OCI-LY1 (cell line): ENCODE measurements around the gene C1orf159.

Experiments used
- H2AFZ ChIP-seq: fragments of 200-600 bp; sonication (generic), shearing (Covaris generic); 2 replicates; pipeline ENCODE4 v1.6.0; 2014; ENCODE audit warnings: antibody characterized with exemption, mild to moderate bottlenecking, low read length
- H3F3A ChIP-seq: fragments of 200-600 bp; sonication (generic), shearing (Covaris generic); 2 replicates; pipeline ENCODE4 v1.6.0; 2014; ENCODE audit warnings: mild to moderate bottlenecking, antibody characterized with exemption, low read length, moderate library complexity; ENCODE audit not compliant: insufficient read depth
- H3K27ac ChIP-seq: fragments of 200-600 bp; sonication (generic); 2 replicates; pipeline ENCODE4 v1.5.1; 2014; ENCODE audit warnings: low read length, mixed run types, mild to moderate bottlenecking, low read depth; ENCODE audit not compliant: poor library complexity, severe bottlenecking
- H3K27me3 ChIP-seq: fragments of 200-600 bp; sonication (generic); 2 replicates; pipeline ENCODE4 v1.6.0; 2014; ENCODE audit warnings: antibody characterized with exemption, mild to moderate bottlenecking, low read length, moderate library complexity; ENCODE audit not compliant: insufficient read depth
- H3K36me3 ChIP-seq: fragments of 200-600 bp; sonication (generic); 2 replicates; pipeline ENCODE4 v1.6.1; 2014; ENCODE audit warnings: mild to moderate bottlenecking, antibody characterized with exemption, low read length, moderate library complexity, mixed read lengths; ENCODE audit not compliant: insufficient read depth
- H3K4me1 ChIP-seq: fragments of 200-600 bp; sonication (generic); 2 replicates; pipeline ENCODE4 v1.5.1; 2014; ENCODE audit warnings: mild to moderate bottlenecking, low read length, moderate library complexity; ENCODE audit not compliant: insufficient read depth, severe bottlenecking
- H3K4me2 ChIP-seq: fragments of 200-600 bp; sonication (generic), shearing (Covaris generic); 2 replicates; pipeline ENCODE4 v1.6.1; 2014; ENCODE audit warnings: low read length
- H3K4me3 ChIP-seq: fragments of 200-600 bp; sonication (generic); 2 replicates; pipeline ENCODE4 v1.5.1; 2014; ENCODE audit warnings: low read length, low read depth, mild to moderate bottlenecking, mixed read lengths; ENCODE audit not compliant: poor library complexity, severe bottlenecking
- H3K79me2 ChIP-seq: fragments of 200-600 bp; shearing (Covaris generic); 2 replicates; pipeline ENCODE4 v1.6.1; 2016; ENCODE audit warnings: mixed run types, low read length, mixed read lengths; ENCODE audit not compliant: insufficient read depth
- H3K9ac ChIP-seq: fragments of 200-600 bp; sonication (generic), shearing (Covaris generic); 2 replicates; pipeline ENCODE4 v1.6.1; 2014; ENCODE audit warnings: mild to moderate bottlenecking, low read length, mixed read lengths
- H3K9me2 ChIP-seq: fragments of 200-600 bp; sonication (generic), shearing (Covaris generic); 2 replicates; pipeline ENCODE4 v1.6.1; 2014; ENCODE audit warnings: low read depth, mild to moderate bottlenecking, low read length, mixed read lengths
- H3K9me3 ChIP-seq: fragments of 200-600 bp; shearing (Covaris generic); 2 replicates; pipeline ENCODE4 v1.6.1; 2014; ENCODE audit warnings: low read length, mixed read lengths
- H4K20me1 ChIP-seq: fragments of 200-600 bp; sonication (generic), shearing (Covaris generic); 2 replicates; pipeline ENCODE4 v1.6.0; 2016; ENCODE audit warnings: mild to moderate bottlenecking, low read length; ENCODE audit not compliant: insufficient read depth
- CTCF ChIP-seq: fragments of 200-600 bp; sonication (generic), shearing (Covaris generic); IDR thresholded peaks from 2 replicates; pipeline ENCODE4 v1.5.1; 2017; ENCODE audit warnings: mild to moderate bottlenecking, antibody characterized with exemption, low read length, moderate library complexity, mixed read lengths
- EZH2 ChIP-seq: fragments of 200-600 bp; sonication (generic), shearing (Covaris generic); IDR thresholded peaks from 2 replicates; pipeline ENCODE4 v1.8.0; 2017; ENCODE audit warnings: borderline replicate concordance, mixed run types, mild to moderate bottlenecking, antibody characterized with exemption, low read length, moderate library complexity, mixed read lengths

C1orf159 gene

GRCh38 chr1:1042835-1043234, 73.1 kb downstream of the C1orf159 start:
- TF ChIP-seq CTCF, result no peak
- TF ChIP-seq EZH2, result no peak
- no peak overlapping the region for H3K27ac ChIP-seq
- no peaks in the 10 kb centered on the region for H3K36me3 ChIP-seq
- no peak overlapping the region for H3K4me2 ChIP-seq
- no peaks in the 10 kb centered on the region for H3K27me3 ChIP-seq
- no peaks in the 10 kb centered on the region for H3K9me3 ChIP-seq
- no peak overlapping the region for H2AFZ ChIP-seq
- no peak overlapping the region for H3K9ac ChIP-seq
- no peaks in the 10 kb centered on the region for H3F3A ChIP-seq
- no peaks in the 10 kb centered on the region for H3K4me1 ChIP-seq
- no peaks in the 10 kb centered on the region for H4K20me1 ChIP-seq
- no peak overlapping the region for H3K4me3 ChIP-seq
- no peaks in the 10 kb centered on the region for H3K9me2 ChIP-seq
- H3K79me2 ChIP-seq, result no peaks in the 10 kb centered on the region

GRCh38 chr1:1041873-1042272, 74.0 kb downstream of the C1orf159 start:
- Histone ChIP-seq H2AFZ (no peak overlapping the region), H3K4me2 (no peak overlapping the region), H3K27me3 (no peaks in the 10 kb centered on the region), H3K9me2 (no peaks in the 10 kb centered on the region), H3F3A (no peaks in the 10 kb centered on the region), H3K4me3 (no peak overlapping the region), H3K9ac (no peak overlapping the region), H3K36me3 (no peaks in the 10 kb centered on the region), H3K9me3 (no peaks in the 10 kb centered on the region), H3K79me2 (no peaks in the 10 kb centered on the region), H3K4me1 (no peaks in the 10 kb centered on the region), H3K27ac (no peak overlapping the region), H4K20me1 (no peaks in the 10 kb centered on the region)
- TF ChIP-seq CTCF, result no peak
- no peak for TF ChIP-seq EZH2

DNA sequence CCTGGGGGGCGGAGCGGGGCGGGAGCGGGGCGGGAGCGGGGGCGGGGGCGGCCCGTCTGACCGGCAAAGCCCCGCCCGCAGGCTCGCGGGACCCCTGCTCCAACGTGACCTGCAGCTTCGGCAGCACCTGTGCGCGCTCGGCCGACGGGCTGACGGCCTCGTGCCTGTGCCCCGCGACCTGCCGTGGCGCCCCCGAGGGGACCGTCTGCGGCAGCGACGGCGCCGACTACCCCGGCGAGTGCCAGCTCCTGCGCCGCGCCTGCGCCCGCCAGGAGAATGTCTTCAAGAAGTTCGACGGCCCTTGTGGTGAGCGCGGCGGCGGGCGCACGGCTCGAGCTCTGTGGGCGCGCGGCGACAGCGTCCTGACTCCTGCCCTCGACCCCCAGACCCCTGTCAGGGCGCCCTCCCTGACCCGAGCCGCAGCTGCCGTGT, 74.8 kb downstream of the C1orf159 start:
- H4K20me1 ChIP-seq, result no peaks in the 10 kb centered on the region
- H3K79me2 ChIP-seq, result no peaks in the 10 kb centered on the region
- no peaks in the 10 kb centered on the region for H3F3A ChIP-seq
- no peaks in the 10 kb centered on the region for H3K9me3 ChIP-seq
- no peak overlapping the region for H3K9ac ChIP-seq
- no peaks in the 10 kb centered on the region for H3K36me3 ChIP-seq
- H3K4me3 ChIP-seq, result no peak overlapping the region
- TF ChIP-seq CTCF (no peak), EZH2 (no peak)
- H3K4me1 ChIP-seq, result no peaks in the 10 kb centered on the region
- no peak overlapping the region for H3K4me2 ChIP-seq
- H3K9me2 ChIP-seq, result no peaks in the 10 kb centered on the region
- H3K27ac ChIP-seq, result no peak overlapping the region
- H2AFZ ChIP-seq, result no peak overlapping the region
- 0 out of 2 replicates have a peak, but pooled peaks cover 3% of the 10 kb centered on the region for H3K27me3 ChIP-seq
